Calu3 (cell line): ENCODE data around the gene FHAD1. TPM values are rescaled to one million over a fixed set of nuclear protein-coding genes. Genes with fewer than 3 reads are reported as not detected.

Source experiments
- BruUV-seq: library from RNA; stranded (reverse); fragments of 400-500 nt; replicated peaks from 2 replicates; lab custom pipeline; 2021; lab: Mats Ljungman, UMichigan
- CTCF ChIA-PET: fragments of 300-600 bp; sonication (Branson Sonifier 250); formaldehyde crosslinking; loops from one replicate; lab custom pipeline; 2022; ENCODE audit warnings: antibody characterized with exemption; lab: Charles Lee
- DNase-seq: peaks from one replicate; pipeline ENCODE4 v3.0.0; 2022
- H3K27ac Mint-ChIP-seq: one replicate; pipeline ENCODE4 v1.8.0; 2022; ENCODE audit warnings: mixed read lengths; ENCODE audit not compliant: unreplicated experiment
- H3K27me3 Mint-ChIP-seq: one replicate; pipeline ENCODE4 v1.8.0; 2022; ENCODE audit warnings: mixed read lengths; ENCODE audit not compliant: unreplicated experiment
- H3K36me3 Mint-ChIP-seq: one replicate; pipeline ENCODE4 v1.8.0; 2022; ENCODE audit warnings: mild to moderate bottlenecking, moderate library complexity, mixed read lengths; ENCODE audit not compliant: insufficient read depth, unreplicated experiment
- H3K4me1 Mint-ChIP-seq: one replicate; pipeline ENCODE4 v1.8.0; 2022; ENCODE audit warnings: mild to moderate bottlenecking, low read depth, mixed read lengths; ENCODE audit not compliant: unreplicated experiment
- H3K4me3 Mint-ChIP-seq: one replicate; pipeline ENCODE4 v1.8.0; 2022; ENCODE audit warnings: mild to moderate bottlenecking, low read depth, moderate library complexity, mixed read lengths; ENCODE audit not compliant: unreplicated experiment
- H3K9me3 Mint-ChIP-seq: one replicate; pipeline ENCODE4 v1.8.0; 2022; ENCODE audit warnings: low read depth, mixed read lengths; ENCODE audit not compliant: unreplicated experiment
- intact Hi-C: fragments of 100-400 bp; cut with micrococcal nuclease; formaldehyde crosslinking; loops from one replicate; pipeline ENCODE4 v1.10.0; 2022; ENCODE audit not compliant: unreplicated experiment
- total RNA-seq: library from RNA; stranded (reverse); gene quantifications from 2 replicates; pipeline ENCODE4 v1.2.3, GENCODE V29; 2022
- TF ChIP-seq, protein P1 (sequence below): fragments of 200-600 bp; IDR thresholded peaks from one replicate; pipeline ENCODE4 v1.8.0; 2022; ENCODE audit warnings: antibody characterized with exemption; ENCODE audit not compliant: unreplicated experiment

The FHAD1 gene
- total RNA-seq, 1 experiment from 2014 or later = 2.7 TPM

DNA sequence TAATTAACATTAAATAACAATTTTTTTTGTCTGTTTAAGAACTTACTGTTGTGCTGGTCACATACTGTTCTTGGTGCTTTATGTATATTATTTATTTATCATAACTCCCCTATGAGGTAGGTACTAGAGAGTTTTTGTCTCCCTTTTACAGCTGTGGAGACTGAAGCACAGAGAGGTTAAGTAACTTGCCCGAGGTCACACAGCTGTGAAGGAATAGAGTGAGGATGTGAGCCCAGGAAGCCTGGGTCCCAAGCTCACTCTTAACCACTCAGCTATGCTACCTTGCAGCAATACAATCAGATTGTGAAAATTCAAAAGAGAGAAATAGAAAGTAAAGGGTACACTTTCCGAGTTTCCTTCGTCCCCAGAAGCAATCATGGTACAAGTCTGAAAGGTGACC lies 35.6 kb upstream of the FHAD1 start:
- Mint-ChIP-seq H3K9me3 (no peaks in the 10 kb centered on the region), H3K4me3 (no peak overlapping the region), H3K36me3 (peaks cover 56% of the 10 kb centered on the region), H3K27me3 (no peaks in the 10 kb centered on the region), H3K4me1 (peaks cover 53% of the 10 kb centered on the region), H3K27ac (no peak overlapping the region)
- intact Hi-C loops = no loop called here
- no peak for DNase-seq
- CTCF ChIA-PET = no interaction called here
- TF ChIP-seq, protein P1, sequence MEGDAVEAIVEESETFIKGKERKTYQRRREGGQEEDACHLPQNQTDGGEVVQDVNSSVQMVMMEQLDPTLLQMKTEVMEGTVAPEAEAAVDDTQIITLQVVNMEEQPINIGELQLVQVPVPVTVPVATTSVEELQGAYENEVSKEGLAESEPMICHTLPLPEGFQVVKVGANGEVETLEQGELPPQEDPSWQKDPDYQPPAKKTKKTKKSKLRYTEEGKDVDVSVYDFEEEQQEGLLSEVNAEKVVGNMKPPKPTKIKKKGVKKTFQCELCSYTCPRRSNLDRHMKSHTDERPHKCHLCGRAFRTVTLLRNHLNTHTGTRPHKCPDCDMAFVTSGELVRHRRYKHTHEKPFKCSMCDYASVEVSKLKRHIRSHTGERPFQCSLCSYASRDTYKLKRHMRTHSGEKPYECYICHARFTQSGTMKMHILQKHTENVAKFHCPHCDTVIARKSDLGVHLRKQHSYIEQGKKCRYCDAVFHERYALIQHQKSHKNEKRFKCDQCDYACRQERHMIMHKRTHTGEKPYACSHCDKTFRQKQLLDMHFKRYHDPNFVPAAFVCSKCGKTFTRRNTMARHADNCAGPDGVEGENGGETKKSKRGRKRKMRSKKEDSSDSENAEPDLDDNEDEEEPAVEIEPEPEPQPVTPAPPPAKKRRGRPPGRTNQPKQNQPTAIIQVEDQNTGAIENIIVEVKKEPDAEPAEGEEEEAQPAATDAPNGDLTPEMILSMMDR = no peak
- BruUV-seq = no TSS peak

GRCh38 chr1:15212216-15212953 lies 34.6 kb upstream of the FHAD1 start:
- no peak for DNase-seq
- intact Hi-C loops = no loop called here
- TF ChIP-seq, protein P1 = no peak
- no peak overlapping the region for H3K4me3 Mint-ChIP-seq
- no peaks in the 10 kb centered on the region for H3K27me3 Mint-ChIP-seq
- H3K4me1 Mint-ChIP-seq = peaks cover 43% of the 10 kb centered on the region
- BruUV-seq = no TSS peak
- H3K9me3 Mint-ChIP-seq = no peaks in the 10 kb centered on the region
- peaks cover 49% of the 10 kb centered on the region for H3K36me3 Mint-ChIP-seq
- CTCF ChIA-PET = no interaction called here
- H3K27ac Mint-ChIP-seq = no peak overlapping the region

DNA sequence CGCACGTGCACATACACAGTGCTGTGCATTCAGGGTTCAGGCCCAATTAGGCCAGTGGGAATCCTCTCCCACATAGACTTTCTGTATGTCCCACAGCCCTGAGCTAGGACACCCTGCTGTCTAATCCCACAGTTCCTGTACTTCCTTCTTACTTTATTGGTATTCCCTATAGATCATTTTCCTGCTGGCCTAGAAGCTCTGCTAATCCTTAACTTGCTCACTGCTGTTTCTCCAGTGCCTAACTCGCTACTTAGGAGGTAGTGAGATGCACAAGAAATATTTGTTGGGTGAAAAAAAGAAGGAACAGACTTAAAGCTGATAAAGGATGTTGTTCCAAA lies 34.1 kb upstream of the FHAD1 start:
- H3K27ac Mint-ChIP-seq = no peak overlapping the region
- TF ChIP-seq, protein P1 = no peak

GRCh38 chr1:15213341-15213821 lies 33.6 kb upstream of the FHAD1 start:
- Mint-ChIP-seq H3K36me3 (peaks cover 42% of the 10 kb centered on the region), H3K9me3 (no peaks in the 10 kb centered on the region), H3K4me1 (peaks cover 33% of the 10 kb centered on the region), H3K27ac (no peak overlapping the region), H3K4me3 (no peak overlapping the region), H3K27me3 (no peaks in the 10 kb centered on the region)
- TF ChIP-seq, protein P1 = no peak
- intact Hi-C loops = no loop called here
- CTCF ChIA-PET = no interaction called here
- DNase-seq = no peak
- BruUV-seq = no TSS peak

More for the DNA sequence above, 34.1 kb upstream of the FHAD1 start:
- CTCF ChIA-PET = no interaction called here
- H3K4me3 Mint-ChIP-seq = no peak overlapping the region
- intact Hi-C loops = no loop called here
- no peaks in the 10 kb centered on the region for H3K9me3 Mint-ChIP-seq
- BruUV-seq = no TSS peak
- H3K27me3 Mint-ChIP-seq = no peaks in the 10 kb centered on the region
- H3K4me1 Mint-ChIP-seq = peaks cover 38% of the 10 kb centered on the region
- DNase-seq = no peak
- H3K36me3 Mint-ChIP-seq = peaks cover 43% of the 10 kb centered on the region
